Measurements from ENCODE around the gene STK36.

Gene STK36

GRCh38 chr2:218671654-218672566, at the start of gene STK36, which contains the start of gene RNF25:
TSS of gene STK36 (plus strand) at chr2:218672086. CDS start at chr2:218672830, 744 bp downstream.
TSS of gene RNF25 (minus strand) at chr2:218672002. CDS start at chr2:218671970, 32 bp downstream.
- peak; percentile 79 for DNase-seq (ENCODE audit: low read depth)

- DNase-seq (ENCODE audit: low read depth) = no peak
Measured at GRCh38 chr2:218622606-218623365, 49.1 kb upstream of the STK36 start.

- no peak for DNase-seq (ENCODE audit: low read depth)
Measured at GRCh38 chr2:218623366-218623705, 48.5 kb upstream of the STK36 start.

- DNase-seq (ENCODE audit: low read depth) = no peak
Measured at GRCh38 chr2:218626369-218626768, 45.5 kb upstream of the STK36 start.

GRCh38 chr2:218627939-218628338, 43.9 kb upstream of the STK36 start:
- DNase-seq (ENCODE audit: low read depth) = no peak

GRCh38 chr2:218631837-218632236, 40.0 kb upstream of the STK36 start:
- no peak for DNase-seq (ENCODE audit: low read depth)

GRCh38 chr2:218635719-218636118, 36.2 kb upstream of the STK36 start:
- DNase-seq (ENCODE audit: low read depth) = no peak

GRCh38 chr2:218638372-218638771, 33.5 kb upstream of the STK36 start:
- DNase-seq (ENCODE audit: low read depth) = no peak

GRCh38 chr2:218642121-218642656, 29.7 kb upstream of the STK36 start:
- DNase-seq (ENCODE audit: low read depth) = no peak

- no peak for DNase-seq (ENCODE audit: low read depth)
Measured at GRCh38 chr2:218642786-218643185, 29.1 kb upstream of the STK36 start.

- DNase-seq (ENCODE audit: low read depth) = no peak
Measured at GRCh38 chr2:218643751-218644310, 28.1 kb upstream of the STK36 start.

GRCh38 chr2:218644721-218645120, 27.2 kb upstream of the STK36 start:
- no peak for DNase-seq (ENCODE audit: low read depth)

- no peak for DNase-seq (ENCODE audit: low read depth)
Measured at GRCh38 chr2:218645126-218645525, 26.8 kb upstream of the STK36 start.

GRCh38 chr2:218648088-218648786, 23.6 kb upstream of the STK36 start:
- DNase-seq (ENCODE audit: low read depth) = peak; percentile 39

- no peak for DNase-seq (ENCODE audit: low read depth)
Measured at GRCh38 chr2:218648787-218649100, 23.1 kb upstream of the STK36 start.

GRCh38 chr2:218655751-218656150, 16.1 kb upstream of the STK36 start:
- no peak for DNase-seq (ENCODE audit: low read depth)

GRCh38 chr2:218658671-218659257, 13.1 kb upstream of the STK36 start:
- DNase-seq (ENCODE audit: low read depth) = peak; percentile 39

- peak; percentile 94 for DNase-seq (ENCODE audit: low read depth)
Measured at GRCh38 chr2:218659258-218659987, 12.5 kb upstream of the STK36 start, which contains the start of the genes BCS1L and ZNF142. TSS of gene BCS1L (plus strand) at chr2:218659683. CDS start at chr2:218660988, 1,305 bp downstream. TSS of gene ZNF142 (minus strand) at chr2:218659623. CDS start at chr2:218656429, 3,194 bp downstream.

- no peak for DNase-seq (ENCODE audit: low read depth)
Measured at GRCh38 chr2:218659988-218660358, 11.9 kb upstream of the STK36 start.

GRCh38 chr2:218662377-218662776, 9.5 kb upstream of the STK36 start:
- DNase-seq (ENCODE audit: low read depth) = no peak

GRCh38 chr2:218662827-218663226, 9.1 kb upstream of the STK36 start:
- no peak for DNase-seq (ENCODE audit: low read depth)
